GM18907 (cell line): ENCODE measurements around the gene CHD6.

Experiments
- ATAC-seq: cut with Tn5 transposase; IDR thresholded peaks from one replicate; pipeline ENCODE4 v1.9.1; 2021; ENCODE audit warnings: mild to moderate bottlenecking, moderate library complexity; ENCODE audit not compliant: unreplicated experiment

CHD6 gene

GRCh38 chr20:41373251-41373783 is 244.9 kb downstream of the CHD6 start:
- ATAC-seq, result no peak

GRCh38 chr20:41371371-41371770 is 246.8 kb downstream of the CHD6 start:
- no peak for ATAC-seq

GRCh38 chr20:41370176-41370575 is 248.0 kb downstream of the CHD6 start:
- no peak for ATAC-seq

- ATAC-seq, result no peak
These were observed 248.5 kb downstream of the CHD6 start for GRCh38 chr20:41369673-41370072.

GRCh38 chr20:41367956-41368355 is 250.2 kb downstream of the CHD6 start:
- no peak for ATAC-seq

- ATAC-seq, result no peak
These were observed 250.8 kb downstream of the CHD6 start for GRCh38 chr20:41367393-41367695.

GRCh38 chr20:41366546-41367392 is 251.4 kb downstream of the CHD6 start, which contains the start of gene EMILIN3:
TSS of gene EMILIN3 (minus strand) at chr20:41366818. CDS start at chr20:41366634, 184 bp downstream.
- ATAC-seq, result no peak

GRCh38 chr20:41365777-41366545 is 252.2 kb downstream of the CHD6 start:
- no peak for ATAC-seq

GRCh38 chr20:41364967-41365765 is 253.0 kb downstream of the CHD6 start:
- ATAC-seq, result no peak

GRCh38 chr20:41364236-41364855 is 253.8 kb downstream of the CHD6 start:
- no peak for ATAC-seq

GRCh38 chr20:41363601-41364000 is 254.6 kb downstream of the CHD6 start:
- ATAC-seq, result no peak

GRCh38 chr20:41362748-41363140 is 255.4 kb downstream of the CHD6 start:
- ATAC-seq, result no peak

- ATAC-seq, result no peak
These were observed 256.1 kb downstream of the CHD6 start for GRCh38 chr20:41361757-41362747.

- ATAC-seq, result no peak
These were observed 257.1 kb downstream of the CHD6 start for GRCh38 chr20:41360831-41361756.

GRCh38 chr20:41359541-41360011 is 258.6 kb downstream of the CHD6 start:
- no peak for ATAC-seq

- no peak for ATAC-seq
These were observed 259.5 kb downstream of the CHD6 start for GRCh38 chr20:41358717-41359116.

GRCh38 chr20:41358230-41358629 is 259.9 kb downstream of the CHD6 start:
- no peak for ATAC-seq
